NCI-H2196 treated with DMSO at 0.1 percent for 48 hours (cell line): Measurements from ENCODE around the gene FAM222A.

ENCODE experiments used
- DNase-seq: peaks from one replicate; lab custom pipeline; 2025; ENCODE audit not compliant: unreplicated experiment; lab: John Stamatoyannopoulos, UW

Gene FAM222A

DNA sequence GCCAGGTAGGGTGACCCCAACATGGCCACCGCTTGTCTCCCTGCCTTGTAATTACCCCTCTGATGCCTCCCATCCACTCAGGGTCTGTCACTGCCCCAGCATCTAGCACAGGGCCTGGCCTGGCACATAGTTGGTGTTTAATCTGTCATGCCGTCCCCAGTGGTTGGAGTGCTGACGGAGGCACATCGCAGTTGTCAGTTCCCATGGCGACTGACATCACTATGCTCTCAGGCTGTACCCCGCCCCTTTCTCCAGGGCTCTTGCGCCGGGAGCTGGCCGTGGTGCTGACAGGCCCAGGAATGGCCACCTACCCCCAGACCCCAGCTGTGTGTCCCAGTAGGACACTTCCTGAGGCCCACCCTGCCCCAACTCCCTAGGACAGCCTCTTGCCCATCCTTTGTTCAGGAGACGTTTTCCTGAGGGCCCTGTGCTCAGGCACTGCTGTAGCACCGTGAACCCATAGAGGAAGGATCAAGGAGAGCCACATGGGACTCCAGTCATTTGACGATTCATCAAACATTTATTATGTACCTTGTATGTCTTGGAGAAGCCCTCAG lies 23.0 kb downstream of the FAM222A start:
- no peak for DNase-seq

DNA sequence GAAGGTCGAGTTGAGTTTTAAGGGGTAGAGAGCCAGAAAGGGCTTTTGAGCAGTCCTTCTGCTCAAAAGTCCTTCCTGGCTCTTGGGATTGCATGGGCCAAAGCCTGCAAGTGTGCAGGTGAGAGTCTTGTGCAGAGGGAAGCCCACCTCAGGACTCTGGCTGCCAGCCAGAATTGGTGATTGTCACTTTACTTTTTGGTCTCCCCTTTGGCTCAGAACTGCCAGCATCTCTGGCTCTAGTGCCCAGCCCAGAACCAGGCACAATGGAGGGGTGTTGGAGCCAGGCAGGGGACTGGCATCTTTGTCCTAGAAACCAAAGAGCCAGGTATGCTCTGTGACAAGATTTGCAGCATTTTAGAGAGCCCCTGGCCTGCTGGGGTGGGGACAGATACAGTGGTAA lies 23.5 kb downstream of the FAM222A start:
- no peak for DNase-seq

GRCh38 chr12:109737631-109738030 lies 24.0 kb downstream of the FAM222A start:
- DNase-seq: no peak

GRCh38 chr12:109738209-109738608 lies 24.6 kb downstream of the FAM222A start:
- no peak for DNase-seq

DNA sequence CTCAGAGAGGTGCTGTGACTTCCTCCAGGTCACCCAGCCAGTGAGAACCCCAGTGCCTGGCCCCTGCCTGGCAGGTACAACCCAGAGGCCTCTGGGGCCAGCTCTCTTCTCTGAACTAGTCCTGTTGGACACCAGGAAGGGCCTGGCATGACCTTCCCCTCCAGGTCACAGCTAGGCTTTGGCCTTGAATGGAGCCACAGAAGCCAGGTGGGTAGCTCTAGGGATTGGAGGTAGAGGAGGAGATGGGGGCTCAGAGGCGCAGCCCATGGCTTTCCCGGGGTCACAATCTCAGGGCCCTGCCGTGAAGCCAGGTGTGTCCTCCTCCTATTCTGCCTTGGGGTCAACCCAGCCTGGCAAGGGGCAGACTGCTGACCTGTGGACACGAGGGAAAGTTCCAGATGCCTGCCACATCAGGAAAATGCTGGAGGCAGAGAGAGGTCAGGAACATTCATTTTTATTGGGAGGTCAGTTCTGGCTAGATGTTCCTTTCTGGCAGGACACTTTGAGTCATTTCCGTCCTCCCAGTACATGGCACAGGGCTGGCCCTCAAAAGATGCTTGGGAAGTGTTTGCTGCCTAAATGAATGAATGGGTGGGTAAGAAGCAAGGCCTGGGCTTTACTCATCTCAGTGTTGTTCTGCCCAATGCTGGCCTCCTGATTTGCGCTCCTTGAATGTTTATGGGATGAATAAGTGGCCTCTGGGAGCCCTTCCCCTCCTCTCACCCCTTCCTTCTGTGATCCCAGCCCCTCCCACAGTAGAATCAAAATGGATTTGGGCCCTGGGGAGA lies 25.4 kb downstream of the FAM222A start:
- DNase-seq: no peak

GRCh38 chr12:109739747-109740693 lies 26.4 kb downstream of the FAM222A start:
- no peak for DNase-seq

DNA sequence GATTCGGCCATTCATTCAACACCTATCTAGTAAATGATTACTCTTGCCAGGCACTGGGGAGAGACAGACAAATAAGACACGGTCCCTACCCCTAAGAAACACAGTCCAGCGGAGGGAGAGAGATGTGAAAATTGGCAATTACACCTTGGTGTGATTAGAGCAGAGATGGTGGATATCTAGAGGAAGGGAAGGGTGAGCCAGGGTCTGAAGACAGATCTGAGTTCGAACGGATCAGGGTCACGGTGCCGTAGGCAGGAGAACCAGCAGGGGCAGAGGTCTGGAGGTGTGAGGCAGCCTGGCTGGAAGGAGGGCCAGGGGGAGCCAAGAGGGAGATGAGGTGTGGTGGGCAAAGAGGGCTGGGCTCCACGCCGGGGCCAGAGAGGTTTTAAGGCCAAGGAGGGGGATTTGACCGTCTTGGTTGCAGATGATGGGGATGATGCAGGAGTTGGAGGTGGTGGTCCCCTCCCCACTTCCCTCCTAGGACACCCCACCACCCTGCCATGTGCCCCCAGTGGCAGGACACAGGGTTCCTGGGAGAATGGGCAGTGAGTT lies 27.1 kb downstream of the FAM222A start:
- no peak for DNase-seq

DNA sequence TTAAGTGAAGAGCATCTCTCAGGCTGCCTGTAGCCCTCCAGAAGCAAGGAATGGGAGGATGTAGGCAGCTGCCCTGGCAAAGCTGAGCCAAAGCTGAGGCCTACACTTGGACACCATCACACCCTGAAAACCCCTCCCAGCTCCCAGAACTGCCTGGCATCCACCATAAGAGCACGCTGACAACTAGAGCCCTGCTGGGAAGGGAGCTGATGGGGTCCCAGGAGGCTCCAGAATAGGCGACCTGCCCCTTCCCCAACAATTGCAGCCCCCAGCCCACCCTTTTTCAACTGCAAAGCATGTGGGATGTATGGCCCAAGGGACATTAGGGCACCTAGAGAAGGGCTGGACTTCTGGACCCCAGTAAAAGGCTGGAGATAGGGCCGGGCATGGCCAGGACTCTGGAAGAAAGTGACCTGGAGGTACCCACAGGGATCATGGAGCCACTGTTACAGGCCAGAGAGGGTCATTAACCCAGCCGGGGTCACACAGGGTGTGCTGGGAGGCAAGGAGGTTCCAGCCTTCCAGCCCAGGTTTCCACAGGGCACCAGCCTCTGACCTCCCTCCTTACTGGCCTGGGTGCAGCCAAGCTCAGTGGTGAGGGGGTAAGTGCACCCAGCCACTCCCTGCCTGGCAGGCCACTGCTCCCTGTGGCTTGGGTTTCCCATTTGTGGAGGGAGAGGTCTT lies 27.8 kb downstream of the FAM222A start:
- DNase-seq: no peak

DNA sequence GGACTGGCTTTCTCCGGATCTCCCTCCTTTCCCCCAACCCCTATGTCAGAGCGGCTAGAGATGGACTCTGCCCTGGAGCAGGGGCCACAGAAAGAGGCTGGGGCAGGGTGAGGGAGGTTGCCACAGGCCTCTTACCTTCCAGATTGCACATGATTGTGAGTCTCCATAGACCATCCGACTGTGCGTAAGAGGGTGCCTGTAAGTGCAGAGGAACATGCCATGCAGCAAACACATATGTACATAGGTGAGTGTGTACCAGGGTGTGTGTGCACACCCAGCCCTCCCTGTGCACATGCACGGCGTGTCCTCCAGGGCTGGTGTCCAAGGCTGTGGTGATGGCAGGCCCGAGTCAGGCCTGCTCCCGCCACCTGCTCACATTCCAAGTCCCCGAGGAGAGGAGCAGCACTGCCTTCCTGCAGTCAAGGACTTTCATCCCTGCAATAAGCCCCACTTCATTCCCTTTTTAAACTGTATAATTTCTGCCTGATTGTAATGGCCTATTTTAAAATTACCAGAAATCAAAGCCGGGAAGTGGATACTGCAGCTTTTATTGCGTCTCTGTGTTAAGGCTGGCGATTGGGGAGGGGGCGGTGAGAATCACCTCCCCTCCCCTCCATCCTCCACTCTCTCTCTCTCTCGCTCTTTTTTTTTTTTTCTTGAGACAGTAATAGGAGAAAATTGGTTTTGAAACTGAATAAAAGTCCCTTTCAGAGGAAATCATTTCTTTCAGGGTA lies 28.5 kb downstream of the FAM222A start:
- DNase-seq: no peak

- DNase-seq: no peak
Observed at GRCh38 chr12:109743076-109743910, 29.7 kb downstream of the FAM222A start.

DNA sequence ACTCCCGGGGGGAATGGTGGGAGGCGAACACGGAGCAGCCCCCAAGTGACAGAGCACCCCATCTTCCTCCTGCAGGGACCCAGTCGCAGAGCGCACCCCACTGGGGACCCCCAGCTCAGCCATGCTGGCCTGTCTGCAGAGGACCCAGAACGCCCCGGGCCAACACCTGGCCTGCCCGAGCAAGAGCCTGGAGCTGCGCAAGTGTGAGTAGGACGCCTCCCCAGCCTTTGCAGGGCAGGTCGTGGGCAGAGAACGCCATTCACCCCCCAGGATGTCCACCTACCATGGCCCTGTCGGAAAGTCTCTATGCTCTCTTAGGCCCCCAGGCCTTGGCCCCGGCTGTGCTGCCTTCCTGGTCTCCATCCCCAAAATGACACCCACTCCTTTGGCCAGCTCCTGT lies 30.4 kb downstream of the FAM222A start:
- DNase-seq: no peak

- peak; percentile 46 for DNase-seq
Observed at GRCh38 chr12:109744986-109745942, 31.6 kb downstream of the FAM222A start.

DNA sequence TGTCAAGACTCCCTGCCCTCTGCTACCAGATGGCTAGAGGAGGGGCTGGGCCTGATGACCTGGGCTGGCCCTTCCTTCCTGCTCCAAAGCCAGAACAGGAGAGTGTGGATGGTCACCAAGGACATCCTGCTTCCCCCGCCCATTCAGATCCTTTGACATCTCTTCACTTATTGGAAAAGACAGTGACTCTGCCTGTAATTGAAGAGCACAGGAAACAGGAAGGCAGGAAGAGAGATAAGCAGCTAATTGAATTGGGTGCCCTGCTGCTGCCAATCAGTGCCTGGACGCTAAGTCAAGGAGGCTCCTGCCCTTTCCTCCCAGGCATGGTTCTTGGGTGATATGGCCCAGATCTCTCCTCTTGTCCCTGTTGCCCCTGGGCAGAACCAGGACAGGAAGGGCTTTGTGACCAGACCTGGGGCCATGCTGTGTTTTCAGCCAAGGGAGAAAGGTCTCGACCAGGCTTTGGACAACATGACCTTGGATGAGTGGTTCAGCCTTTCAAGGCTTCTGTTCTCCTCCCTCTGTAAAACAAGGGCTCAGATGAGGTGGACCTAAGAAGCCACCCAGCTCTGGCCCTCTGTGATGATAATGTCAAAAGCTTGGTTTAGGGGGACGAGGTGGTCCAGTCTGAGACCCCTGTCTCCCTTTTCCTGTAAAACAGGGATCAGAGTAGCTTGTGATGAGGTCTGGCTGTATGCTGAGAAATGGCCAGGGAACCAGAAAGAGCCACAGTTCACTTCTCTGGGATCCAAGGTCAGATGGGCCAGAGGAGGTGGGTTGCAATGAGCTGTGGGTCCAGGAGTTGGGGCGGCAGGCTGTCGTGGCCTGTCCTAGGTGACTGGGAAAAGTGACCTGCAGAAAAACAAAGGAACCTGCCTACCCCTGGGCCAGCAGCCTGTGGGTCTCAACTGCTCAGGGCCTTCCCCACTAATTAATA lies 38.8 kb downstream of the FAM222A start:
- no peak for DNase-seq

DNA sequence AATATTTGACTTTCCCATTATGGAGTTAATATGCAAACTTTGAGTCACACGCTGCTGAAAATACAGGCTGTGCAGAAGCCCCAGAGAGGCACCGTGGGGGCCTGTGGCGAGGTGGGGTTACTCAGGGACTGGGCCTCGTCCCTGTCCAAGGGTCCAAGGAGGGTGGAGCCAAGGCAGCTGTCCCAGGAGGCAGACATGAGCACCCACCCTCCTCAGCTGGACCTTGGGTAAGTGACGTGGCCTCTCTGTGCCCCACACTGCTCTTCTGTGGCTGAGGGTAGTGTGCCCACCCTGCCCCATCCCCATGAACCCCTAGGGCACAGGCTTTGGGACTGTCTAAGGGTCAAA lies 39.4 kb downstream of the FAM222A start:
- DNase-seq: no peak

DNA sequence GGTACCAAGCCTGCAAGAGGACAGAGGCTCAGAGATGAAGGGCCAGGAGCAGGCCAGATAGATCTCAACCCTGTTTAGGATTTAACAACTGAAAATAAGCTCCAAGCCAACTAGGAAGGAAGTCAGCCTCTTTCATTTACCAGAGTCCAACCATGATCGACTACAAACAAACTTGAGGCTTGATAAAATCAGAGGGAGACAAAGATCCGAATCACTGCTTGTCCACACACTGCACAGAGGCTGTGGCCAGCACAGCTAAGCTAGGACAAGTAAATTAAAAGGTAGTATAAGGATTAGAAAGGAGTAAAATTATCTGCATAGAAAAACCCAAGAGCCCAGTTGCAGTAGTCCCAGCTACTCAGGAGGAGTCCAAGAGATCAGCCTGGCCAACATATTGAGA lies 40.3 kb downstream of the FAM222A start:
- no peak for DNase-seq

GRCh38 chr12:109756457-109756856 lies 42.8 kb downstream of the FAM222A start:
- no peak for DNase-seq

- no peak for DNase-seq
Observed at GRCh38 chr12:109757671-109758265, 44.1 kb downstream of the FAM222A start.
